ENCODE results near the gene PITX2. TPM values are rescaled to one million over a fixed set of nuclear protein-coding genes. Genes with fewer than 3 reads are reported as not detected.

Gene PITX2
- total and polyA plus RNA-seq, 10 of the 15 experiments (the other 5 are each of a cell fraction or from before 2014, with no cell fraction given): not detected

DNA sequence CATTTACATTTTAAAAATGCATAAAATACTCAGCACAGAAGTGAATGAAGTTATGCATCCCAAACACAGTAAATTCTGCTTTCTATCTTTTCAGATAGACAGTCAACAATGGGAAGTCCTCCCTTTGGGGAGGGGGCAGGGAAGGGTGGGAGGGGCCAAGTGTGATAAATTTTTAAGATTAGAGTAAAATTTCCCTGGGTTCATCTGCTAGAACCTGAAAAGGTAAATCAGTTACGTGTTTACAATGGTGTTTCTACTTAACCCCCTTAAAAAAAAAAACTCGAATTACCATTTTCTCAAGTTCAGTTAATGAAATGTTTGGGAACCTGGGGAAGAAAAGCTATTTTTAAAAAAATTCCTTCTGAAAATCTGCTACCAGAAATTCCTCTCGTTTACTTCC is 9.1 kb downstream of the PITX2 start:
- ChIA-PET POLR2A (no interaction called here), CTCF (no interaction called here), SMC1A (ENCODE audit: uncharacterized antibody, unreplicated experiment) (no interaction called here), RAD21 (ENCODE audit: unreplicated experiment) (no interaction called here)
- DNase-seq (ENCODE audit: low read depth, low spot score) (no peak), ATAC-seq (no peak), FAIRE-seq (no peak)
- Histone ChIP-seq H3K4me3 (no peak overlapping the region), H3K9ac (ENCODE audit: control insufficient read depth, insufficient read depth, low read length) (no peak overlapping the region), H3K79me2 (ENCODE audit: control insufficient read depth, insufficient read depth, low read length) (no peaks in the 10 kb centered on the region), H4K20me1 (ENCODE audit: control insufficient read depth, insufficient read depth) (no peaks in the 10 kb centered on the region), H3K27me3 (replicated peaks in 1 of 2; ENCODE audit: control insufficient read depth in 2 of 2, insufficient read depth in 2 of 2, low read length in 1 of 2) (peaks cover 16 to 21% of the 10 kb centered on the region in 2 experiments), H3K27ac (ENCODE audit: control insufficient read depth, insufficient read depth) (no peak overlapping the region), H2AFZ (ENCODE audit: control insufficient read depth, low read depth, low read length) (no peak overlapping the region), H3K4me2 (ENCODE audit: control insufficient read depth, insufficient read depth) (no peak overlapping the region), H3K9me3 (replicated peaks; ENCODE audit: control insufficient read depth, insufficient read depth, low read length) (peaks cover 1% of the 10 kb centered on the region; the same call in 2 of the 3 replicates), H3K4me1 (ENCODE audit: control insufficient read depth, insufficient read depth, low read length) (no peaks in the 10 kb centered on the region), H3K36me3 (ENCODE audit: control insufficient read depth in 2 of 2, insufficient read depth in 2 of 2, low read length in 1 of 2) (no peaks in the 10 kb centered on the region)
- intact Hi-C loops (cut with micrococcal nuclease; ENCODE audit: unreplicated experiment): no loop called here
- TF ChIP-seq, protein P1, sequence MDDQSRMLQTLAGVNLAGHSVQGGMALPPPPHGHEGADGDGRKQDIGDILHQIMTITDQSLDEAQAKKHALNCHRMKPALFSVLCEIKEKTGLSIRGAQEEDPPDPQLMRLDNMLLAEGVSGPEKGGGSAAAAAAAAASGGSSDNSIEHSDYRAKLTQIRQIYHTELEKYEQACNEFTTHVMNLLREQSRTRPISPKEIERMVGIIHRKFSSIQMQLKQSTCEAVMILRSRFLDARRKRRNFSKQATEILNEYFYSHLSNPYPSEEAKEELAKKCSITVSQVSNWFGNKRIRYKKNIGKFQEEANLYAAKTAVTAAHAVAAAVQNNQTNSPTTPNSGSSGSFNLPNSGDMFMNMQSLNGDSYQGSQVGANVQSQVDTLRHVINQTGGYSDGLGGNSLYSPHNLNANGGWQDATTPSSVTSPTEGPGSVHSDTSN (IDR thresholded peaks at IDR 0.05; ENCODE audit: insufficient replicate concordance, low read depth, low read length): no peak
- TF ChIP-seq RB1 (IDR thresholded peaks at IDR 0.05; ENCODE audit: borderline replicate concordance) (no peak), SIX5 (IDR thresholded peaks at IDR 0.05; ENCODE audit: low read depth, low read length, severe bottlenecking) (no peak), ZNF274 (IDR thresholded peaks at IDR 0.05; ENCODE audit: insufficient read depth, insufficient read length) (no peak), RAD51 (IDR thresholded peaks at IDR 0.05) (no peak), ZNF24 (IDR thresholded peaks at IDR 0.05) (no peak)
- TF ChIP-seq, protein P2, sequence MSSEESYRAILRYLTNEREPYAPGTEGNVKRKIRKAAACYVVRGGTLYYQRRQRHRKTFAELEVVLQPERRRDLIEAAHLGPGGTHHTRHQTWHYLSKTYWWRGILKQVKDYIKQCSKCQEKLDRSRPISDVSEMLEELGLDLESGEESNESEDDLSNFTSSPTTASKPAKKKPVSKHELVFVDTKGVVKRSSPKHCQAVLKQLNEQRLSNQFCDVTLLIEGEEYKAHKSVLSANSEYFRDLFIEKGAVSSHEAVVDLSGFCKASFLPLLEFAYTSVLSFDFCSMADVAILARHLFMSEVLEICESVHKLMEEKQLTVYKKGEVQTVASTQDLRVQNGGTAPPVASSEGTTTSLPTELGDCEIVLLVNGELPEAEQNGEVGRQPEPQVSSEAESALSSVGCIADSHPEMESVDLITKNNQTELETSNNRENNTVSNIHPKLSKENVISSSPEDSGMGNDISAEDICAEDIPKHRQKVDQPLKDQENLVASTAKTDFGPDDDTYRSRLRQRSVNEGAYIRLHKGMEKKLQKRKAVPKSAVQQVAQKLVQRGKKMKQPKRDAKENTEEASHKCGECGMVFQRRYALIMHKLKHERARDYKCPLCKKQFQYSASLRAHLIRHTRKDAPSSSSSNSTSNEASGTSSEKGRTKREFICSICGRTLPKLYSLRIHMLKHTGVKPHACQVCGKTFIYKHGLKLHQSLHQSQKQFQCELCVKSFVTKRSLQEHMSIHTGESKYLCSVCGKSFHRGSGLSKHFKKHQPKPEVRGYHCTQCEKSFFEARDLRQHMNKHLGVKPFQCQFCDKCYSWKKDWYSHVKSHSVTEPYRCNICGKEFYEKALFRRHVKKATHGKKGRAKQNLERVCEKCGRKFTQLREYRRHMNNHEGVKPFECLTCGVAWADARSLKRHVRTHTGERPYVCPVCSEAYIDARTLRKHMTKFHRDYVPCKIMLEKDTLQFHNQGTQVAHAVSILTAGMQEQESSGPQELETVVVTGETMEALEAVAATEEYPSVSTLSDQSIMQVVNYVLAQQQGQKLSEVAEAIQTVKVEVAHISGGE (CRISPR knock-in tag; IDR thresholded peaks at IDR 0.05): no peak
- BruUV-seq (replicated peaks): no TSS peak
- WGBS (ENCODE audit: insufficient coverage, insufficient replicate concordance, low lambda C conversion rate, missing lambda C conversion rate): 2% methylated on average over 3 of the region's 3 CpGs
- in situ Hi-C loops (cut with MboI): no loop called here
